HK-2 (cell line): ENCODE data around the gene TYMS.

Experiments used
- DNase-seq: peaks from one replicate; pipeline ENCODE4 v3.0.0-alpha.2; 2018; ENCODE audit not compliant: unreplicated experiment

The TYMS gene

GRCh38 chr18:657311-658000 lies at the start of gene TYMS:
TSS of gene TYMS (plus strand) at chr18:657653. CDS start at chr18:657743, 90 bp downstream.
- DNase-seq, result peak; percentile 71

GRCh38 chr18:607930-608329 lies 49.5 kb upstream of the TYMS start:
- no peak for DNase-seq

GRCh38 chr18:610214-610928 lies 47.1 kb upstream of the TYMS start:
- no peak for DNase-seq

DNA sequence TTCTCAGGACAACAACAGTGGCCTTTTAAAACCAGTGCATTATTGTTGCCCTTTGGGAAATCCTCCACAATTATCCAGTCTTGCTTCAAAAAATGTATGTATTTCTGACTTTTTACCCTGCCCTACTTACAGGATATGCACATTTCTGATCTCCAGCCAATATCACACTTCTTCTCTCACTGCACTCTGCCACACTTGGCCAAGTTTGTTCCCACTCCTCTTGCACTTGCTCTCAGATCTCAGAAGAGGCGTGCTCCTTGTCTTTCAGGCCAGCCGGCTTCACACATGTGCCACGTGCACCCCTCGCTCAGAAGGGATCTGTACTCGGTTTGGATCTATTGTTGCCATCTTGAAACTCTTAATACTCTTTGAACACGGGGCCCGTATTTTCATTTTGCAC lies 45.3 kb upstream of the TYMS start:
- no peak for DNase-seq

GRCh38 chr18:614193-614592 lies 43.3 kb upstream of the TYMS start:
- no peak for DNase-seq

DNA sequence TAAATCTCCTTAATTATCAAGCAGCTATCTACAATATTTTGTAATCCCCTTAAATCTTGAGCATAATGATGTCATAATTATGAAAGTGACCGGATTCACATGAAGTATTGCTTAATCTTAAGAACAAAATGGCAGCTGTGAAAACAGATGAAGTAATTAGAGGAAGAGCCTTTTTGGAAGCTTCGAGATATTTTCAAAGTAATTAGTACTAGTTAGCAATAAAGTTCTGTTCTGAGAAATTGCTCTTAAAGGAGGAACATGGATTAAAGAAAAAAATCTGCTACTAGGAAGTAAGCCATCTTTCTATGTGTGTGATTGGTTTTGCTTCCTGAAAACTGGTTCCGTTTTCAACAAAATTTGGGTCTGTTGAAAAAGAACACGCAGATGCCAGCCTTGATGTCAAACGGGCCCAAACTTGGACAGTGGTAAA lies 42.3 kb upstream of the TYMS start:
- no peak for DNase-seq

DNA sequence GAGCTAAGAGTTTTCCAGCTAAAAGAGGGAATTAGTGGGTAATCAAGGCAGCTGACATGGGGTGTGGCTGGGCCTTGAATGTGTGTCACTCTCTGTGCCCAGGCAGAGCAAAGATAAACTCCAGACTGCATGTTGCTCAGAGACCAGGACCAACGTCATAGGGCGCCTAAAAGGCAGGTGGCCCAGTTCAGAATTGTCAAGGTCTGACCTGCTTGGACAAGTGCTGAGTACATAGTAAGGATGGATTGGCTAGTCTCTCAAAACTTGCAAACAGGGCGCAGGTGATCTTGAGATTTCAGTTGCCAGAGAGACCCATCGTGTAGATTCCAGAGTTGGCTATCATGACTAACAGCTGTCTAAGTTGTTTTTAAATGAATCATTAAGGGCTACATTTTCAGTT lies 41.7 kb upstream of the TYMS start:
- DNase-seq, result no peak

GRCh38 chr18:616380-616995 lies 41.0 kb upstream of the TYMS start:
- no peak for DNase-seq

- DNase-seq, result no peak
Measured at GRCh38 chr18:617970-618504, 39.4 kb upstream of the TYMS start.

- DNase-seq, result no peak
Measured at GRCh38 chr18:618618-619017, 38.8 kb upstream of the TYMS start.

DNA sequence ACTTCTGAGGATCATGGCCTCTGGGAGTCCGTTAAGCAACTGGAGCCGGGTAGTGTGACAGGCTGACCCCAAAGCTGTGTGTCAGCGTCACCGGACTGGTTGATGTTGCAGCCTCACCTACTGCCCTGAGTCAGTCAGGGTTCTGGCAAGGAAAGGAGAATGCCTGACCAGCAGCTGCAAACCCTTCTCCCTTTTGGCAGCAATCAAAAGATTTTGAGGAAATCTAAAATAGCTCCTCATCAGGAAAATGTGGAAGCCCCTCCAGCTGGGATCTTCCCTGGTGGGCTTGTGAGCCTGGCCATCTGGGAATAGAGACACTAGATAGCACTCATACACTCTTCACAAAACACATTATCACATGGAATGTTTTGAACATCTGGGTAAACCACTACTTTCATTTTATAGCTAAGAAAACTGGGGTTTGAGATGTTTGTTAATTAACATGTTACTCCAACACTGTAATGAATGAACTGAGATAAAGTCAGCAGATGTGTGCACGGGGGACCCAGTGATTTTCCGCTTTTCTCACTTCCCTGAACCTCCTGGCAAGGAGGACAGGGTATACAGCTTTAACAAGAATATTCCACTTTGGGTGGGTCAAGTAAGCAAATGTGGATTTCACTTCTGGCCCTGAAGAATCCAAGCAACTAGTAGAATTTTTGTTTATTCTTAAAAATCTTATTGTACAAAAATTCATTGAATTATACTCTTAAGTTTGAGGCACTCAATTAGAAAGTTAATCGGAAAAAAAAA lies 36.0 kb upstream of the TYMS start:
- DNase-seq, result no peak

GRCh38 chr18:622289-622688 lies 35.2 kb upstream of the TYMS start:
- DNase-seq, result no peak

- DNase-seq, result peak; percentile 38
Measured at GRCh38 chr18:623761-624620, 33.5 kb upstream of the TYMS start.

DNA sequence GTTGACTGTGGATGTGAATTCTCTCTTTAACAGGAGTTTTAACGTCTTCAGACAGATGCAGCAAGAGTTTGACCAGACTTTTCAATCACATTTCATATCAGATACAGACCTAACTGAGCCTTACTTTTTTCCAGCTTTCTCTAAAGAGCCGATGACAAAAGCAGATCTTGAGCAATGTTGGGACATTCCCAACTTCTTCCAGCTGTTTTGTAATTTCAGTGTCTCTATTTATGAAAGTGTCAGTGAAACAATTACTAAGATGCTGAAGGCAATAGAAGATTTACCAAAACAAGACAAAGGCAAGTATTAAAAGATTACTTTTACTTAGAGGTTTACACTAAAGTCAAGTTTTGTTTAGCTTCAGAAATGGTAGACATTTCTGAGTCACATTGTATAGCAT lies 30.2 kb upstream of the TYMS start:
- DNase-seq, result no peak

DNA sequence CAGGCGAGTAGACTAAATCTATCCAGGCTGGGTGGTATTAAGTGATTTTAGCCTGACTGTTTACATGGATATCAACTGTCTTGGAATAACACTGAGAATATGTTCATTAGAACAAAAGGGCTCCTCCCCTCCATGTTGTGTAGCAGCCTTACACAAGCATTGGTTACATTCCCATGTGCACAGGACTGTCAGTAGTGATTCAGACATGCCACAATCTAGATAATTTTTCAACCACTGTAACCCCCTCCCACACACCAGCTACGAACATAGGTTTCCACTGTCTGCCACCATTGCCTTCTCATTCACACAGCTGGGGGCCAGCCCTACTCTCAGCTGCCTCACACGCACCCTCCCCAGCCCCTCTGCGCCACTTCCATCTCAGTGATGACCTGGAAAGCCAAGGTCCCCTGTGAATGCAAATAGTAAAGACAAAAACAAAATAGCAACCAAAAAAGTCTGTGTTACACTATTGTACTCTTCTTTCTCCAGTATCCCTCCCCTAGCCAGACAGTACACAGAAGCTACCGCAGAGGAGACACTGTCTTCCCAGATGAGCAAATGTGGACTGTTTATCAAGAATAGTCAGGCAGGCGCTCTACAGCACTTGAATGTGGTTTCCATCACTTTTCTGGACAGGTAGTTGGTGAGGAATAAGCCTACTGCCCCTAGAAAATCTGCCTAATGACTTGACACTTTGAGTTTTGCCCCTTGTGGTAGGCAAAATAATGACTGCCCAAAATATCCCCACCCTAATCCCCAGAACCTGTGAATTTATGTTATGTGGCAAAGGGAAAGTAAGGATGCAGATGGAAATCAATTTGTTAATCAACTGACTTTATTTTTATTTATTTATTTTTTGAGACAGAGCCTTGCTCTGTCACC lies 27.9 kb upstream of the TYMS start:
- no peak for DNase-seq

- DNase-seq, result no peak
Measured at GRCh38 chr18:631560-631959, 25.9 kb upstream of the TYMS start.

GRCh38 chr18:634551-635045 lies 22.9 kb upstream of the TYMS start:
- no peak for DNase-seq

GRCh38 chr18:635171-635570 lies 22.3 kb upstream of the TYMS start:
- DNase-seq, result no peak

GRCh38 chr18:641224-641623 lies 16.2 kb upstream of the TYMS start:
- no peak for DNase-seq
